ENCODE measurements around the gene KLK2.
"Not testable (repeated sequence)": the region's sequence is repeated elsewhere in the genome, so short reads cannot be mapped to it uniquely, and the experiment has no call there.

Gene KLK2

GRCh38 chr19:50894478-50895356, 21.5 kb downstream of the KLK2 start:
- no peak for DNase-seq (ENCODE audit: low read depth)

- not testable (repeated sequence) for DNase-seq (ENCODE audit: low read depth)
These were observed 22.9 kb downstream of the KLK2 start for GRCh38 chr19:50896089-50896590.

GRCh38 chr19:50896591-50897190, 23.5 kb downstream of the KLK2 start:
- DNase-seq (ENCODE audit: low read depth) = no peak

DNA sequence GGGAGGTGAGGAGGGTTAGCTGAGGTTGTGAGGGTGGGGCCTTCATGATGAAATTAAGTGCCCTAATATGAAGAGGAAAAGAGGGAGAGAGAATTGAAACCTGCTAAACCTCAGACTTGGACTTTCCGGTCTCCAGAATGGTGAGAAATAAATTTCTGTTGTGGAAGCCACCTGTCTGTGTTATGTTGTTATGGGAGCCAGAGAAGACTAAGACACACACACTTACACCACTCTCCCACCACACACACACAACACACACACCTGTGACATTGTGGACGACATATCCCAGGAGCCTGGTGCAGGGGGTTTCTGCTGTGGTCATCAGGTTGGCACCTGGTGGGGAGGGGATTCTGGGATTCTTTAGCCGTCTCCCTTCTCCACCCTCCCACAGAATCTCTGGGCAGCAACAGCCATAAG, 24.0 kb downstream of the KLK2 start:
- no peak for DNase-seq (ENCODE audit: low read depth)

GRCh38 chr19:50897612-50898011, 24.4 kb downstream of the KLK2 start:
- no peak for DNase-seq (ENCODE audit: low read depth)

GRCh38 chr19:50898018-50898417, 24.8 kb downstream of the KLK2 start:
- no peak for DNase-seq (ENCODE audit: low read depth)

- DNase-seq (ENCODE audit: low read depth) = no peak
These were observed 26.3 kb downstream of the KLK2 start for GRCh38 chr19:50899569-50899968.

- DNase-seq (ENCODE audit: low read depth) = no peak
These were observed 29.4 kb downstream of the KLK2 start for GRCh38 chr19:50902640-50903039.

DNA sequence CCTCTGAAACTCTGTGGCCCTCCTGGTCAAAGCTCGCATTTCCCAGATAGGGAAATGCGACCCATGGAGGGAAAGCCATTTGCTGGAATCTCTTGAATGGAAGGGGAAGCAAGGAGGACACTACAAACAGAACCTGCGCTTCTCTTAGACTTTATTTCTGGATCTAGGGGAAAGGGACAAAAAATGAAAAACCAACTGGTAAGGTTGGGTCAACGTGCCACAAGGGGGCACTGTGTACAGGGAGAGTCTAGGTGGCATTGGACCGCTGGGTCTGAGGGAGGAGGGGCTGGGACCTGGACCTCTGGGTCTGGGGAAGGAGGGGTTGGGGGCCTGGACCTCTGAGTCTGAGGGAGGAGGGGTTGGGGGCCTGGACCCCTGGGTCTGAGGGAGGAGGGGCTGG, 33.0 kb downstream of the KLK2 start:
- no peak for DNase-seq (ENCODE audit: low read depth)

DNA sequence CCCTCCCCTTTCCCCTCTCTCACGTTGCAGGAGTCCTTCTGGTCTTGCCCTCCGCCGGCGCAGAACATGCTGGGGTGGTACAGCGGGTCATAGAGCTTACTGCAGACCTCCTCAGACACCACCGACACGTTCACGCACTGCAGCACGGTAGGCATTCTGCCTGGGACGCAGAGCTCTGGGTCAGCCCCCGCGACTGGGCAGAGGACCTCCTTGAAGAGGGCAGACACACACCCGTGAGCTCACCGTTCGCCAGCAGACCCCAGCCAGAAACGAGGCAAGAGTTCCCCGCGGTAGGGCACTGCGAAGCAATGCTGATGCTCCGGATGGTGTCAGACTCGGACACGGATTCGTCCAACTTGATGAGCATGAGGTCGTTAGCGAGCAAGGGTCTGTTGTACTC, 35.1 kb downstream of the KLK2 start:
- DNase-seq (ENCODE audit: low read depth) = no peak

GRCh38 chr19:50909240-50910070, 36.2 kb downstream of the KLK2 start:
- no peak for DNase-seq (ENCODE audit: low read depth)

GRCh38 chr19:50910722-50911121, 37.5 kb downstream of the KLK2 start:
- DNase-seq (ENCODE audit: low read depth) = no peak

- no peak for DNase-seq (ENCODE audit: low read depth)
These were observed 38.2 kb downstream of the KLK2 start, which contains the start of gene KLK4 for GRCh38 chr19:50911206-50912101. Gene KLK4 (minus strand): TSS chr19:50911395. CDS start chr19:50910738, 657 bp downstream.

- no peak for DNase-seq (ENCODE audit: low read depth)
These were observed 38.9 kb downstream of the KLK2 start for GRCh38 chr19:50912102-50912599.

- no peak for DNase-seq (ENCODE audit: low read depth)
These were observed 39.8 kb downstream of the KLK2 start for GRCh38 chr19:50912727-50913716.

- no peak for DNase-seq (ENCODE audit: low read depth)
These were observed 42.8 kb downstream of the KLK2 start for GRCh38 chr19:50916069-50916468.

DNA sequence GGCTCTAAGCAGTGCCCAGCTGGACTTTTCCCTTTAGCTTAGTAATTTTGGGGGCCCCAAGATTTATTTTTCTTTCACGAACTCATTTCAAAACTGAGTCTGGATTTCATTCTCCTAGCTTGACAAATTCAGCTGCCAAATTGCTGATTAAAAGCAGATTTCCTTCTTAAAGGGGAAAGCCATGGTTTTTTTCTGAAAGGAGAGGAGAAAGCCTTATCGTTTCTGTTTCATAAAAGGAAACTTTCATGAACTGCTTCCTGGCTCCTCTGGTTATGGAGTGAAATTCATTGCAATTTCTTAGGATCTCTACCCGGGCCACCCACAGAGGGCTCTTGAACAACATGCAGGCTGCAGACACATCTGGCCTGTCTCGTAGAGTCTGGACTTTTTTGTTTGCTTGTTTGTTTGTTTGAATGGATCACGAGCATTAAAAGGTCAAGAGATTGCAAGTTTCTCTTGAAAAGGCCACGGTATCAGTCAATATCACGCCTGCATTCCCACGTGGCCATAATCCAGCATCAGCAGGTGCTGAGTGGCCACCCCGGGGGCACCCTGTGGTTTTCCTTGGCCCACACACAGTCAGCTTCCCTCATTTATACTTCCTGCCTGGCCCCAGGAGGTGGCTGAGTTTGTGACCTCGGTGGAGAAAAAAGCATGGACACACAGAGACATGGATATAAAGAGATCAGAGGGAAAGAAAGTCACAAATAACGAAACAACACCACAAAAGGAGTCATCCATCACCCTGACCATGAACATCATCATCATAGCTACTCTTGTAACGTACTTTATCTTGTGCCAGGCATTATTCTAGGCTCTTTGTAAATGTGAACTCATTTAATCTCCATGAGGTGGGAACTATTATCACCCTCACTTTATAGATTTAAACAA, 48.4 kb downstream of the KLK2 start:
- DNase-seq (ENCODE audit: low read depth) = no peak

DNA sequence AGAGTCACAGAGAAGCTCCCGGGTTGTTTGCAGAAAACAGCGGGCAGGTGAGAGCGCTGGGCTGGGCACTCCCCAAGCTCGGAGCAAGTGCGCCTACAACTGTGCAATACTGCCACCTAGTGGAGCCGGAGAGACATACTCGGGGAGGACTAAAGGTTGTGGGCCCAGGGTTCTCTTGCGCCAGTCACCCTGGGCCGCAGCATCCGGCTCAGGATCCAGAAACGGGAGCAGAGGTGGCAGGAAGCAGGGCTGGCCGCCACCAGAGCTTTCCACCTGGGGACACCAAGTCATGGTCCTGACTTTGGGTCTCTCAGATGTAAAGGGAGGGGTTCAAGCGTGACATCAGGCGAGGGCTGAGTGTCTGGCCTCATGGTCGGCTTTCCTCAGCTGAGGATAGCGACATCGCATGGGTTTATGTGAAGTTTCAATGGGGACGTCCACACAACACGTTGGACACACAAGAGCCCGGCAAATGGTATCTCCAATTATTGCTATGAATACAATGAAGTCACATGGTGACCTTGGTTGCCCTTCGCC, 49.1 kb downstream of the KLK2 start:
- DNase-seq (ENCODE audit: low read depth) = peak; percentile 45

DNA sequence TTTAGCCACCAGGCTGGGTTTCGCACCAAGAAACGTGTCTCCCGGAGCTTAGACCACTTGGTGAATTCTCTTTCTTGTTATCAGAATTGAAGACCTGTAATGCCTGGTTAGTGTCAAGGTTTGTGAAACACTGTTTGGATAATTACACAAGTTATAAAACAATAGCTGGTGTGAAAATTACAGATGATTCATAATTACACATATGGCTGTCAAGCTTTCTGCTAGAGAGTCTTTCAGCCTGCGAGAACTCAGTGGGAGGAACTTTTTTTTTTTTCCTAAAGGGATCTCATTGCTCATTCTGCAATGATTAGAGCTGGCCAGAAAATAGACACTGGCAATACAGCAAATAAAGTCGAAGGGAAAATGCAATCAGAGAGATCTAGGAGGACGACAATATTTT, 51.3 kb downstream of the KLK2 start:
- DNase-seq (ENCODE audit: low read depth) = no peak
